ENCODE results near the gene ZNF665. TPM values are rescaled to one million over a fixed set of nuclear protein-coding genes. Genes with fewer than 3 reads are reported as not detected.
"Not testable (repeated sequence)": the region's sequence is repeated elsewhere in the genome, so short reads cannot be mapped to it uniquely, and the experiment has no call there.

The ZNF665 gene
- total RNA-seq, result 10 to 100 TPM; 11.3 to 11.4 TPM

DNA sequence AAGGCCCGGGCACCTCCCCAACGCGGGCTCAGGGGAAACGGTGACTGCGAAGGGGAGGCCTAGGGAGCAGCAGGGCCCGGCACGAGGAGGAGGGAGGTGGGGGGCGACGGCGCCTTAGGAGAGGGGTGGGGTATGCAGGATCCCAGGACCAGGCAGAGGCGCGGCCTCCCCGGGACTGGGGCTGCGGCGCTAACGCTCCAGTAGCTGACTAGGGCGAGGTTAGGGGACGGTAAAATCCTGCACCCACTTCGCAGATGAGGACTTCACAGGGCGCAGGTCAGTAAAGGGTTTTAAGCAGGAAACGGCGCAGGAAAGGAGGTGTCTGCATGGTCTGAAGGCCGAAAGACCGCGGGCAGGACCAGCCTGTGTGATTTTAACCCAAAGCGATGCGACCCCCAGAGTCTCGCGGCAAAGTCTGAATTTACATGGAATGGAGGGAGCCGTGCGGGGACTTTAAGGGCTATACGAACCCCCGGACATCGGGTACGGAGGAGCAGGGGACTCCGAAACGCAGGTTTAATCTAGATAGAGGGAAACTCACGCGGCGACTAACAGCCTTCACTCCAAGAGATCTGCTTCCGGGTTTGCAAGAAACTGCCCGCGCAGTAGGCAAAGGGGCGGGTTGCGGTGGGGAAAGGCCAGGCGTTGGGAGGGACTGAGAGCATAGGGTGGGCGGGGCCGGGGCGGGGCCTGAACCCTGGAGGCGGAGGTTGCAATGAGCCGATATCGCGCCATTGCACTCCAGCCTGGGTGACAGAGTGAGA, at the start of gene ZNF665:
ZNF665 (minus strand) TSS at position 588 of the 764 bp plus-strand sequence. CDS start 10,460 bp downstream, outside the sequence.
- peaks cover 39% of the 10 kb centered on the region for H3K36me3 Mint-ChIP-seq
- H3K4me3 Mint-ChIP-seq, result peak within 1 kb of the TSS; percentile 88
- DNase-seq (peak; percentile 83), ATAC-seq (ENCODE audit: low read depth) (peak; percentile 73)
- peaks cover 19% of the 10 kb centered on the region for H3K4me1 Mint-ChIP-seq
- no peaks in the 10 kb centered on the region for H3K27me3 Mint-ChIP-seq
- peak within 1 kb of the TSS; percentile 94 for H3K27ac Mint-ChIP-seq
- peaks cover 26% of the 10 kb centered on the region for H3K9me3 Mint-ChIP-seq
- POLR2A ChIA-PET, result interaction anchor here (0.6 to 1.3 kb wide), 2 partner anchors 34 to 89 kb away, joined by 3 to 4 read pairs; partner anchors contain the start of gene ZNF347

DNA sequence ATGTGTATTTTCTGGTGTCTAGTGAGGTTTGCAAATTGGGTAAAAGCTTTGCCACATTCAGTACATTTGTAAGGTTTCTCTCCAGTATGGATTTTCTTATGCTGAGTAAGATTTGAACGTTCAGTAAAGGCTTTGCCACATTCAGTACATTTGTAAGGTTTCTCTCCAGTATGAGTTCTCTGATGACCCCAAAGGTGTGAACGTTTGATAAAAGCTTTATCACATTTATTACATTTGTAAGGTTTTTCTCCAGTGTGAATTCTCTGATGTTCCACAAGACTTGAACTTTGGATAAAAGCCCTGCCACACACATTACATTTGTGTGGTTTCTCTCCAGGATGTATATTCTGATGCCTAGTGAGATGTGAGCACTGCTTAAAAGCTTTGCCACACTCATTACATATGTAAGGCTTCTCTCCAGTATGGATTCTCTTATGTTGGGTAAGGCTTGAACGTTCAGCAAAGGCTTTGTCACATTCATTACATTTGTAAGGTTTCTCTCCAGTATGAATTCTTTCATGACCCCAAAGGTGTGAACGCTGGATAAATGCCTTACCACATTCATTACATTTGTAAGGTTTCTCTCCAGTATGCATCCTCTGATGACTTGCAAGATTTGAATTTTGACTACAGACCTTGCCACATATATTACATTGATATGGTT, 44.1 kb upstream of the ZNF665 start:
- H3K4me1 Mint-ChIP-seq, result no peaks in the 10 kb centered on the region
- POLR2A ChIA-PET, result no interaction called here
- H3K9me3 Mint-ChIP-seq, result peaks cover 53% of the 10 kb centered on the region
- H3K36me3 Mint-ChIP-seq, result peaks cover 37% of the 10 kb centered on the region
- no peak for DNase-seq
- no peak overlapping the region for H3K4me3 Mint-ChIP-seq
- no peak overlapping the region for H3K27ac Mint-ChIP-seq
- no peak for ATAC-seq (ENCODE audit: low read depth)
- no peaks in the 10 kb centered on the region for H3K27me3 Mint-ChIP-seq

DNA sequence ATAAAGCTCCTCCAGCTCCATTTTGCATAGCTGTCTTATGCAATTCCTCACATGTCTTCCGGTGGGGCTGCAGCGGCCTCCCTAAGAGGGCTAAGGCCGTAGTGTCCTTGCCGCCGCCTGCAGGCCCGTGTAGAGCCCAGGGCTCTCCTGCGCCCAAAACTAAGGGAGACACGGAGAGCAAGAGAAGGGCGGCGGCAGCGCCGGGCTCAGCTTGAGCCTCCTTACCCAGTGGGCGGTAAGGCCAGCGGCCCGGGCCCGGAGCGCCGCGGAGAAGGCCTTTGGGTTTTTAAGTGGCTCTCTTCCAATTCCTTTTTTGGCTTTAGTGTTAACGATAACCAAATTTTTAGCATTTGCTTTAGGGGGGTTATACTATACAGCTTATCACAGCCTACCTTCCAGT, 31.4 kb upstream of the ZNF665 start:
- Mint-ChIP-seq H3K36me3 (peaks cover 4% of the 10 kb centered on the region), H3K27me3 (no peaks in the 10 kb centered on the region), H3K27ac (no peak overlapping the region), H3K4me3 (no peak overlapping the region), H3K4me1 (no peaks in the 10 kb centered on the region), H3K9me3 (peaks cover 30% of the 10 kb centered on the region)
- ATAC-seq (ENCODE audit: low read depth), result no peak
- no peak for DNase-seq
- POLR2A ChIA-PET, result no interaction called here

DNA sequence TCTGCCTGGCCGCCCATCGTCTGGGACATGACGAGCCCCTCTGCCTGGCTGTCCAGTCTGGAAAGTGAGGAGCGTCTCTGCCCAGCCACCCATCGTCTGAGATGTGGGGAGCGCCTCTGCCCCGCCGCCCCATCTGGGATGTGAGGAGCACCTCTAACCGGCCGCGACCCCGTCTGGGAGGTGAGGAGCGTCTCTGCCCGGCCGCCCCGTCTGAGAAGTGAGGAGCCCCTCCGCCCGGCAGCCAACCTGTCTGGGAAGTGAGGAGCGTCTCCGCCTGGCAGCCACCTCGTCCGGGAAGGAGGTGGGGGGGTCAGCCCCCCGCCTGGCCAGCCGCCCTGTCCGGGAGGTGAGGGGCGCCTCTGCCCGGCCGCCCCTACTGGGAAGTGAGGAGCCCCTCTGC, 29.6 kb upstream of the ZNF665 start:
- H3K4me1 Mint-ChIP-seq; H3K36me3 Mint-ChIP-seq; H3K27ac Mint-ChIP-seq; DNase-seq; ATAC-seq (ENCODE audit: low read depth); H3K4me3 Mint-ChIP-seq; H3K27me3 Mint-ChIP-seq; POLR2A ChIA-PET: not testable (repeated sequence)
- H3K9me3 Mint-ChIP-seq, result peaks cover 31% of the 10 kb centered on the region

DNA sequence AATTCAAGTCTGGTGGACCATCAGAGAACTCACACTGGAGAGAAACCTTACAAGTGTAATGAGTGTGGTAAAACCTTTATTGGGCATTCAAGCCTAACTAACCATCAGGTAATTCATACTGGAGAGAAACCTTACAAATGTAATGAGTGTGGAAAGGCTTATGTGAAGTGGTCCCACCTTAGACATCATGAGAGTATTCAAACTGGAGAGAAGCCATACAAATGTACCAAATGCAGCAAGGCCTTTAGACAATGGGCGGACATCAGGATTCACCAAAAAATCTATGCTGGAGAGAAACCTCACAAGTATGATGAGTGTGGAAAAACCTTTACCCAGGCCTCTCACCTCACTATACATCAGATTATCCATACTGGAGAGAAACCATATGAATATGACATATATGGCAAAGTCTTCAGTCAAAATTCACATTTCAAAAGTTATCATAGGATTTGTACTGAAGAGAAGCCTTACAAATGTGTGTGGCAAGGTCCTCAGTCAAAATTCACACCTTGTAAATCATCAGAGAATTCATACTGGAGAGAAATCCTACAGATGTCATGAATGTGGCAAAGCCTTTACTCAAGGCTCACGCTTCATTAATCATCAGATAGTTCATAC, 19.7 kb upstream of the ZNF665 start:
- no peak for ATAC-seq (ENCODE audit: low read depth)
- H3K36me3 Mint-ChIP-seq, result peaks cover 47% of the 10 kb centered on the region
- no peaks in the 10 kb centered on the region for H3K27me3 Mint-ChIP-seq
- H3K9me3 Mint-ChIP-seq, result peaks cover 49% of the 10 kb centered on the region
- POLR2A ChIA-PET, result no interaction called here
- no peaks in the 10 kb centered on the region for H3K4me1 Mint-ChIP-seq
- H3K4me3 Mint-ChIP-seq, result no peak overlapping the region
- DNase-seq, result no peak
- no peak overlapping the region for H3K27ac Mint-ChIP-seq

DNA sequence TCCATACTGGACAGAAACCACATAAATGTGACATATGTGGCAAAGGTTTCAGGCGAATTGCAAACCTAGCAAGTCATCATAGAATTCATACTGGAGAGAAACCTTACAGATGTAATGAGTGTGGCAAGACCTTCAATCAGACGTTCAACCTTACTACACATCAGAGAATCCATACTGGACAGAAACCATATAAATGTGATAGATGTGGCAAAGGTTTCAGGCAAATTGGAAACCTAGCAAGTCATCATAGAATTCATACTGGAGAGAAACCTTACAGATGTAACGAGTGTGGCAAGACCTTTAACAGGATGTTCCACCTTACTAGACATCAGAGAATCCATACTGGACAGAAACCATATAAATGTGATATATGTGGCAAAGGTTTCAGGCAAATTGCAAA, 18.4 kb upstream of the ZNF665 start:
- POLR2A ChIA-PET; H3K27me3 Mint-ChIP-seq; H3K27ac Mint-ChIP-seq; H3K4me3 Mint-ChIP-seq; H3K4me1 Mint-ChIP-seq; ATAC-seq (ENCODE audit: low read depth); DNase-seq: not testable (repeated sequence)
- H3K36me3 Mint-ChIP-seq, result peaks cover 58% of the 10 kb centered on the region
- peaks cover 56% of the 10 kb centered on the region for H3K9me3 Mint-ChIP-seq

DNA sequence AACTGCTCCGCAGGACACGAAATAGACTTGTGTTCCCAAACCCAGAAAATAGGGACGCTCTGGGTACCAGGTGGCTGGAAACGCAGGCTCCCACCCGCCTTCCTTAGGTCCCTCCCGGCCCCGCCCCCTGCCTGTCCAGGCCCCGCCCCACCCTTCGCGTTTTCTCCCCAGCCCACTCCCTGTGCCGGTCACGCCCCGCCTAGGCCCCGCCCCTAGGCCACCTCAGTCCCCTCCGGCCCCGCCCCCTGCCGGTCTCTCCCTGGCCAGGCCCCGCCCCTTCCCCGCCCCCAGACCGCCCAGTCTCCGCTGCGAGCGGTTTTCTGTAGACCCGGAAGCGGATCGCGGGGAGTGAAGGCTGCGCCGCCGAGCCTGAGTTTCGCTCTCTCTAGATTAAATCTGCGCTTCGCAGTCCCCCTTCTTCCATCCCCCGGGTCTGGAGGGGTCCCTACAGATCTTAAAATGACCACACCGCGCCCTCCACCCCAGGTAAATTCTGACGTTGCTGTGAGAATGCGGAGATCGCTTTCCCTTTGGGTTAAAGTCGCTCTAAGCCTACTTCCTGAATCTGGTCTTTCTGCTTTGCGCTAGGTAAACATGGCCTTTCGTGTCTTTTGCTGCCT, 3.7 kb upstream of the ZNF665 start:
- Mint-ChIP-seq H3K27ac (peak overlapping the region; percentile 97), H3K27me3 (no peaks in the 10 kb centered on the region), H3K9me3 (peaks cover 26% of the 10 kb centered on the region), H3K36me3 (peaks cover 45% of the 10 kb centered on the region), H3K4me3 (peak overlapping the region; percentile 93), H3K4me1 (peaks cover 17% of the 10 kb centered on the region)
- ATAC-seq (ENCODE audit: low read depth), result peak; percentile 74
- POLR2A ChIA-PET, result interaction anchor here (0.6 to 1.0 kb wide), 2 partner anchors 140 to 236 kb away, joined by 3 read pairs; no protein-coding TSS in a partner anchor
- peak; percentile 95 for DNase-seq

DNA sequence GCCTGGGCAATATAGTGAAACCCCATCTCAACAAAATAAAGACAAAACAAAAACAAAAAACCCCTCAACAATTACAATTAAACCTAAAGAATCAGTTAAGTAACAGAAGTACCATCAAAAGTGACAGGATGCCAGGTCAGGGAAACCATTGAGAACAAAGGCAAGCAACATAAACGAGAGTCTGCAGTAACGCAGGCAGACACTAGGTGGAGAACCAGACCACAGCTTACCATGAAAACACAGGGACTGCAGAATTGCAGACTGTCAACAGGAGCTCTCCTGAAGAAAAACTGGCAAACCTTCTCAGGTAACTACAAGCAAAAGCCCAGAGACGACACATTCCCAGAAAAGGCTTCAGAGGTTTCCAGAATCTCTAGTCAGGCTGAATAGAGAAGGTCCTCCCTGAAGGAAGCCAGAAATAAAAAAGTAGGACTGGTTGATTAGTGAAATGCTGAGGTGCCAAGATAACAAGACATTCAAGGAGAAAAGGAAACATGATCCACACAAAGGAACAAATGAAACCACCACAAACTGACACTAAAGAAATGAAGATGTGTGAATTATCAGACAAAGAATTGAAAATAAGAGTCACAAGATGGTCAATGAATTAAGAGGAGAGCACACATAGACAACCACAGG, 2.2 kb upstream of the ZNF665 start:
- peak; percentile 63 for DNase-seq
- POLR2A ChIA-PET, result interaction anchor here (0.5 to 1.8 kb wide), 3 partner anchors 36 to 638 kb away, joined by 3 to 4 read pairs (median 4); no protein-coding TSS in a partner anchor
- Mint-ChIP-seq H3K27ac (peak overlapping the region; percentile 57), H3K4me3 (peak overlapping the region; percentile 15), H3K36me3 (peaks cover 48% of the 10 kb centered on the region), H3K4me1 (peaks cover 19% of the 10 kb centered on the region), H3K9me3 (peaks cover 28% of the 10 kb centered on the region), H3K27me3 (no peaks in the 10 kb centered on the region)
- ATAC-seq (ENCODE audit: low read depth), result peak; percentile 34

DNA sequence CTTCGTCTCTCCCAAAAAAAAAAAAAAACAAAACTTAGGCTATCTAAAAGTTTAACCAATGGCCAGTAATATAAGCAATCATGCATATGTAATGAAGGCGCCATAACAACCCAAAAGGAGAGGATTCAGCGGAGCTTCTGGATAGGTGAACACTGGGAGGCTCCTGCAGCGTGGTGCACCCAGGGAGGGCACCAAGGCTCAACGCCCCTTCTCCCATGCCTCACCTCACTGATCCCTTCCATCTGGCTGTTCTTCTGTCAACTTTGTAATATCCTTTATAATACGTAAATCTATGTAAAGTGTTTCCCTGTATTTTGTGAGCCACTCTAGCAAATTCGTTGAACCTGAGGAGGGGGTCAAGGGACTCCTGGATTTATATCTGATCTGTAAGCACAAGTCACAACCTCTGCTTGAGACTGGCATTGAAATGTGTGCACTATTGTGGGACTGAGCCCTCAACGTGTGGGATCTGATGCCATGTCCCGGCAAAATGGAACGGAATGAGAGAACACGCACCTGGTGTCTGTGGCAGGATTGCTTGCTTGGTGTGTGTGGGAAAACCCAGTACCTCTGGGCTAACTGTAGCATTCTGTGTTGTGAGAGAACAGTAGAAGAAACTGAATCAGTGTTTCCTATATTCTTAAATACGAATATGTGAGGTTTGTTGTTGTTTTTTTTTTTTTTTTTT, 521 bp upstream of the ZNF665 start:
- peaks cover 26% of the 10 kb centered on the region for H3K9me3 Mint-ChIP-seq
- POLR2A ChIA-PET, result interaction anchor here (0.6 to 1.1 kb wide), 2 partner anchors 11 to 89 kb away, joined by 3 read pairs; no protein-coding TSS in a partner anchor
- peaks cover 19% of the 10 kb centered on the region for H3K4me1 Mint-ChIP-seq
- DNase-seq (no peak), ATAC-seq (ENCODE audit: low read depth) (no peak)
- H3K4me3 Mint-ChIP-seq, result peak overlapping the region; percentile 88
- no peaks in the 10 kb centered on the region for H3K27me3 Mint-ChIP-seq
- H3K36me3 Mint-ChIP-seq, result peaks cover 40% of the 10 kb centered on the region
- peak overlapping the region; percentile 94 for H3K27ac Mint-ChIP-seq

DNA sequence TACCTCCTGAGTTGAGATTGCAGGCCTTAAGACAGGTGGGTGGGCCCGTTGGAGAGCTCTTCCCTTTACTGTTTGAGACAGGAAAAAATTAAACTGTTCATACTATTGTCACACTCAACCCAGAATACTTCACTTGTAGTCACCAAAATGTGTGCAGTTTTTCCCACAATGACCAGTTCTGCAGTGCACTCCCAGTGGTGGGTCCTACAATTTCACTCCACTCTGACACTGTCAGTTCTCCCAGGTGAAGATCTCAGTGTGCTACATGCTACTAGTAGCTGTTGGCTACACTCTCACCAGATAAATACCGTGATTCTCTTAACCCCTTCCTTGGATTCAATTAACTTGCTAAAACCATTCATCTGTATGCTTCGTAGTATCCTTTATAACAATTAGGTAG, 2.9 kb downstream of the ZNF665 start:
- H3K9me3 Mint-ChIP-seq, result peaks cover 24% of the 10 kb centered on the region
- no peak overlapping the region for H3K27ac Mint-ChIP-seq
- H3K36me3 Mint-ChIP-seq, result peaks cover 35% of the 10 kb centered on the region

DNA sequence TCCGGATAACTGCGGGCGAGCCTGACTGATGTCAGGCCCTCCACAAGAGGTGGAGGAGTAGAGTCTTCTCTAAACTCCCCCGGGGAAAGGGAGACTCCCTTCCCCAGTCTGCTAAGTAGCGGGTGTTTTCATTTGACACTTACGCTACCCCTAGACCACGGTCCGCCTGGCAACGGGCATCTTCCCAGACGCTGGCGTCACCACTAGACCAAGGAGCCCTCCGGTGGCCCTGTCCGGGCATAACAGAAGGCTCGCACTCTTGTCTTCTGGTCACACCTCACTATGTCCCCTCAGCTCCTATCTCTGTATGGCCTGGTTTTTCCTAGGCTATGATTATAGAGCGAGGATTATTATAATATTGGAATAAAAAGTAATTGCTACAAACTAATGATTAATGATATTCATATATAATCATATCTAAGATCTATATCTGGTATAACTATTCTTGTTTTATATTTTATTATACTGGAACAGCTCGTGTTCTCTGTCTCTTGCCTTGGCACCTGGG, 3.4 kb downstream of the ZNF665 start:
- Mint-ChIP-seq H3K9me3 (peaks cover 24% of the 10 kb centered on the region), H3K36me3 (peaks cover 35% of the 10 kb centered on the region), H3K4me1 (peaks cover 12% of the 10 kb centered on the region)
- H3K27me3 Mint-ChIP-seq; H3K4me3 Mint-ChIP-seq; H3K27ac Mint-ChIP-seq; DNase-seq; ATAC-seq (ENCODE audit: low read depth); POLR2A ChIA-PET: not testable (repeated sequence)

More for the DNA sequence above, 2.9 kb downstream of the ZNF665 start:
- Mint-ChIP-seq H3K27me3 (no peaks in the 10 kb centered on the region), H3K4me1 (peaks cover 14% of the 10 kb centered on the region), H3K4me3 (no peak overlapping the region)
- DNase-seq (no peak), ATAC-seq (ENCODE audit: low read depth) (no peak)
- POLR2A ChIA-PET, result no interaction called here

DNA sequence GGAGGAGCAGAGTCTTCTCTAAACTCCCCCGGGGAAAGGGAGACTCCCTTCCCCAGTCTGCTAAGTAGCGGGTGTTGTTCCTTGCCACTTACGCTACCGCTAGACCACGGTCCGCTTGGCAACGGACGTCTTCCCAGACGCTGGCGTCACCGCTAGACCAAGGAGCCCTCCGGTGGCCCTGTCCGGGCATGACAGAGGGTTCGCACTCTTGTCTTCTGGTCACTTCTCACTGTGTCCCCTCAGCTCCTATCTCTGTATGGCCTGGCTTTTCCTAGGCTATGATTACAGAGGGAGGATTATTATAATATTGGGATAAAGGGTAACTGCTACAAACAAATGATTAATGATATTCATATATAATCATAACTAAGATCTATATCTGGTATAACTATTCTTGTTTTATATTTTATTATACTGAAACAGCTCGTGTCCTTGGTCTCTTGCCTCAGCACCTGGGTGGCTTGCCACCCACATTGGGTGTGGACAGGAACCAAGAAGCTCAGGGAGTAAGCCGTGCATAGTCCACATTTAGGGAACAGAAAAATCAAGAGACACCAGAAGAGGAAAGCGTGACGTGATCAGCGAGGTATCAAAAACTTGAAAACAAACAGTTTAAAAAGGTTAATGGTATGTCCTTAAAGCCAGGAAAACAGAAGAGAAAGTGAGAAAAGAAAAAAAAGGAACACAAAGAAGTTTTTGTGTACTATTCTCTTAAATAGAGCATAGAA, 7.8 kb downstream of the ZNF665 start:
- POLR2A ChIA-PET, result not testable (repeated sequence)
- peaks cover 52% of the 10 kb centered on the region for H3K36me3 Mint-ChIP-seq
- peaks cover 25% of the 10 kb centered on the region for H3K9me3 Mint-ChIP-seq

More for the DNA sequence above, 7.8 kb downstream of the ZNF665 start:
- not testable (repeated sequence) for H3K27me3 Mint-ChIP-seq; ATAC-seq (ENCODE audit: low read depth); DNase-seq; H3K4me3 Mint-ChIP-seq; H3K4me1 Mint-ChIP-seq; H3K27ac Mint-ChIP-seq

All from activated naive CD8-positive, alpha-beta T cell treated with anti-CD3 and anti-CD28 coated beads, Interleukin-2, amount 10 ng/mL, durations not matched to agents 7 days and 5 days (primary cell).